Lower leg skin (tissue), 3 donors: ENCODE results near the gene BICD2.

ENCODE experiments used
- CTCF ChIP-seq, 3 donors: fragments of 450-650 bp; IDR thresholded peaks; one replicate each; pipeline ENCODE4 v1.5.1; 2016; ENCODE audit warnings: antibody characterized with exemption in 3 of 3, mild to moderate bottlenecking in 3 of 3, moderate library complexity in 2 of 3
- POLR2A ChIP-seq, 2 donors: fragments of 450-650 bp; IDR thresholded peaks; one replicate each; pipeline ENCODE4 v1.6.1; 2016 to 2017; ENCODE audit warnings: antibody characterized with exemption in 2 of 2, mild to moderate bottlenecking in 1 of 2, moderate library complexity in 1 of 2

GRCh38 chr9:92723299-92723625 is 41.4 kb downstream of the BICD2 start:
- TF ChIP-seq POLR2A (IDR thresholded peaks at IDR 0.05) (no peak), CTCF (IDR thresholded peaks at IDR 0.05) (no peak)
